ENCODE data around the gene PDSS2.

GRCh38 chr6:107110200-107110599, 349.2 kb downstream of the PDSS2 start:
- TF ChIP-seq POLR2AphosphoS5 (IDR thresholded peaks at IDR 0.05; ENCODE audit: low read depth, low read length) (no peak), TAF1 (IDR thresholded peaks at IDR 0.05; ENCODE audit: borderline replicate concordance, insufficient read depth, low read length) (no peak), FOXP2 (optimal IDR thresholded peaks at IDR 0.05; ENCODE audit: borderline replicate concordance, extremely low read depth, extremely low read length, insufficient read depth) (no peak)

All from PFSK-1 (cell line).